DND-41 (cell line): ENCODE data around the gene PDSS1.

Experiments
- ATAC-seq: fragments of 200-7000 bp; cut with Tn5 transposase; 3 replicates; pipeline ENCODE4 v1.9.1; 2021; ENCODE audit warnings: low read depth; ENCODE audit not compliant: insufficient read depth
- DNase-seq: peaks from one replicate; pipeline ENCODE4 v3.0.0-alpha.2; 2020
- H2AFZ ChIP-seq: 2 replicates; pipeline ENCODE4 v1.6.0; 2012; ENCODE audit warnings: low read depth, low read length
- H3K27ac ChIP-seq: 2 replicates; pipeline ENCODE4 v1.5.1; 2012; ENCODE audit warnings: low read length, inconsistent platforms
- H3K27me3 ChIP-seq: fragments of 200-600 bp; sonication (generic); 2 replicates; pipeline ENCODE4 v1.6.0; 2012; ENCODE audit warnings: low read length, mild to moderate bottlenecking, inconsistent platforms; ENCODE audit not compliant: insufficient read depth, poor library complexity
- H3K36me3 ChIP-seq: 2 replicates; pipeline ENCODE4 v1.5.1; 2012; ENCODE audit warnings: low read length, inconsistent platforms; ENCODE audit not compliant: insufficient read depth
- H3K4me1 ChIP-seq: 2 replicates; pipeline ENCODE4 v1.5.1; 2012; ENCODE audit warnings: mild to moderate bottlenecking, low read length; ENCODE audit not compliant: insufficient read depth
- H3K4me2 ChIP-seq: 2 replicates; pipeline ENCODE4 v1.6.0; 2012; ENCODE audit warnings: mild to moderate bottlenecking, moderate library complexity, low read length, inconsistent platforms; ENCODE audit not compliant: insufficient read depth
- H3K4me3 ChIP-seq, 2 experiments: fragments of 200-600 bp in 1 of 2; shearing (Covaris generic) in 1 of 2; 2 replicates each; pipeline ENCODE4 v1.5.1; 2012 to 2016; ENCODE audit warnings: inconsistent platforms in 2 of 2, low read length in 2 of 2, mild to moderate bottlenecking in 2 of 2, low read depth in 1 of 2, moderate library complexity in 1 of 2
- H3K79me2 ChIP-seq: 2 replicates; pipeline ENCODE4 v1.6.0; 2012; ENCODE audit warnings: low read length, inconsistent platforms; ENCODE audit not compliant: insufficient read depth
- H3K9ac ChIP-seq: 2 replicates; pipeline ENCODE4 v1.6.0; 2012; ENCODE audit warnings: low read depth, mild to moderate bottlenecking, inconsistent platforms, low read length, moderate library complexity
- H3K9me3 ChIP-seq: 2 replicates; pipeline ENCODE4 v1.5.1; 2012; ENCODE audit warnings: low read length, moderate library complexity, mild to moderate bottlenecking, inconsistent platforms; ENCODE audit not compliant: insufficient read depth, severe bottlenecking
- H4K20me1 ChIP-seq: 2 replicates; pipeline ENCODE4 v1.6.0; 2012; ENCODE audit warnings: low read length; ENCODE audit not compliant: insufficient read depth
- EZH2 ChIP-seq: IDR thresholded peaks from 3 replicates; pipeline ENCODE4 v1.6.1; 2012; ENCODE audit warnings: borderline replicate concordance, low read depth, mild to moderate bottlenecking, moderate library complexity, low read length, inconsistent platforms; ENCODE audit not compliant: severe bottlenecking
- TF ChIP-seq, protein P1 (sequence below): IDR thresholded peaks from 2 replicates; pipeline ENCODE4 v1.5.1; 2012; ENCODE audit warnings: borderline replicate concordance, low read length, moderate library complexity, mild to moderate bottlenecking; ENCODE audit not compliant: poor library complexity, severe bottlenecking; ENCODE audit errors: extremely low read depth

PDSS1 gene

GRCh38 chr10:26743091-26743490 is 45.6 kb downstream of the PDSS1 start:
- H3K79me2 ChIP-seq: no peaks in the 10 kb centered on the region
- DNase-seq: no peak
- no peak for ATAC-seq
- no peaks in the 10 kb centered on the region for H3K9me3 ChIP-seq
- H3K27ac ChIP-seq: no peak overlapping the region
- H4K20me1 ChIP-seq: no peaks in the 10 kb centered on the region; the same call in 1 of the 2 replicates
- H3K4me3 ChIP-seq: no peak overlapping the region
- no peak overlapping the region for H3K4me2 ChIP-seq
- H3K36me3 ChIP-seq: peaks cover 91% of the 10 kb centered on the region
- no peaks in the 10 kb centered on the region for H3K27me3 ChIP-seq
- H3K4me1 ChIP-seq: no peaks in the 10 kb centered on the region
- TF ChIP-seq EZH2: no peak
- H2AFZ ChIP-seq: no peak overlapping the region
- no peak overlapping the region for H3K9ac ChIP-seq

GRCh38 chr10:26743841-26744240 is 46.3 kb downstream of the PDSS1 start:
- H3K79me2 ChIP-seq: no peaks in the 10 kb centered on the region
- no peaks in the 10 kb centered on the region for H3K27me3 ChIP-seq
- no peak overlapping the region for H3K4me2 ChIP-seq
- H3K4me1 ChIP-seq: no peaks in the 10 kb centered on the region
- no peak overlapping the region for H3K9ac ChIP-seq
- no peak overlapping the region for H2AFZ ChIP-seq
- no peaks in the 10 kb centered on the region for H3K9me3 ChIP-seq
- peaks cover 91% of the 10 kb centered on the region for H3K36me3 ChIP-seq
- H4K20me1 ChIP-seq: no peaks in the 10 kb centered on the region; the same call in 1 of the 2 replicates
- DNase-seq: no peak
- H3K4me3 ChIP-seq: no peak overlapping the region
- H3K27ac ChIP-seq: no peak overlapping the region
- no peak for ATAC-seq
- no peak for TF ChIP-seq EZH2
- TF ChIP-seq, protein P1, sequence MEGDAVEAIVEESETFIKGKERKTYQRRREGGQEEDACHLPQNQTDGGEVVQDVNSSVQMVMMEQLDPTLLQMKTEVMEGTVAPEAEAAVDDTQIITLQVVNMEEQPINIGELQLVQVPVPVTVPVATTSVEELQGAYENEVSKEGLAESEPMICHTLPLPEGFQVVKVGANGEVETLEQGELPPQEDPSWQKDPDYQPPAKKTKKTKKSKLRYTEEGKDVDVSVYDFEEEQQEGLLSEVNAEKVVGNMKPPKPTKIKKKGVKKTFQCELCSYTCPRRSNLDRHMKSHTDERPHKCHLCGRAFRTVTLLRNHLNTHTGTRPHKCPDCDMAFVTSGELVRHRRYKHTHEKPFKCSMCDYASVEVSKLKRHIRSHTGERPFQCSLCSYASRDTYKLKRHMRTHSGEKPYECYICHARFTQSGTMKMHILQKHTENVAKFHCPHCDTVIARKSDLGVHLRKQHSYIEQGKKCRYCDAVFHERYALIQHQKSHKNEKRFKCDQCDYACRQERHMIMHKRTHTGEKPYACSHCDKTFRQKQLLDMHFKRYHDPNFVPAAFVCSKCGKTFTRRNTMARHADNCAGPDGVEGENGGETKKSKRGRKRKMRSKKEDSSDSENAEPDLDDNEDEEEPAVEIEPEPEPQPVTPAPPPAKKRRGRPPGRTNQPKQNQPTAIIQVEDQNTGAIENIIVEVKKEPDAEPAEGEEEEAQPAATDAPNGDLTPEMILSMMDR: no peak

DNA sequence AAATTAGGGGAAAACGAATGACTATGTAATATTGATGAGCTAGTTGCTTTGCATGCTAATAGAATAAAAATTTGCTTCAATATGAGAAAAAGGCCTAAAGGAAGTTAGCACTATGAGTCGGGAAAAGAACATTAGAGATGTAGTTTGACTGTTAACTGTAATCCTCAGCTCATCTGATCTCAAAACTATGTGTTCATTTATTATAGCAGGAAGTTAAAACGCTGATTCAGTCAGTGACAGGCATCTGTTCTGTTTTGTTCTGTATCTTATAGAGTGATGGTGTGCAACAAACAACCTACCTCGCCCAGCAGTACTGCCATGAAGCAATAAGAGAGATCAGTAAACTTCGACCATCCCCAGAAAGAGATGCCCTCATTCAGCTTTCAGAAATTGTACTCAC is 48.6 kb downstream of the PDSS1 start:
- H4K20me1 ChIP-seq: peaks cover 2% of the 10 kb centered on the region; the same call in 1 of the 2 replicates
- no peaks in the 10 kb centered on the region for H3K4me1 ChIP-seq
- DNase-seq: no peak
- H3K27ac ChIP-seq: no peak overlapping the region
- H3K9ac ChIP-seq: no peak overlapping the region
- H3K79me2 ChIP-seq: no peaks in the 10 kb centered on the region
- no peak for TF ChIP-seq EZH2
- TF ChIP-seq, protein P1: no peak
- no peak overlapping the region for H3K4me2 ChIP-seq
- peaks cover 85% of the 10 kb centered on the region for H3K36me3 ChIP-seq
- H3K27me3 ChIP-seq: no peaks in the 10 kb centered on the region
- ATAC-seq: no peak
- H3K4me3 ChIP-seq: no peak overlapping the region
- no peaks in the 10 kb centered on the region for H3K9me3 ChIP-seq
- no peak overlapping the region for H2AFZ ChIP-seq

- H3K27ac ChIP-seq: peak overlapping the region; percentile 42; the same call in 1 of the 2 replicates
- no peak for DNase-seq
- no peak overlapping the region for H3K9ac ChIP-seq
- no peak for ATAC-seq
- no peak overlapping the region for H3K4me2 ChIP-seq
- no peaks in the 10 kb centered on the region for H3K79me2 ChIP-seq
- no peaks in the 10 kb centered on the region for H3K27me3 ChIP-seq
- no peak overlapping the region for H2AFZ ChIP-seq
- H3K4me3 ChIP-seq: no peak overlapping the region
- H3K4me1 ChIP-seq: no peaks in the 10 kb centered on the region; the same call in 1 of the 2 replicates
- no peak for TF ChIP-seq EZH2
- TF ChIP-seq, protein P1: no peak
- no peaks in the 10 kb centered on the region for H3K9me3 ChIP-seq
- peaks cover 30% of the 10 kb centered on the region for H3K36me3 ChIP-seq
- H4K20me1 ChIP-seq: no peaks in the 10 kb centered on the region
Measured at GRCh38 chr10:26755443-26755903, 58.0 kb downstream of the PDSS1 start.
